ENCODE results near the gene RASSF3. TPM values are rescaled to one million over a fixed set of nuclear protein-coding genes. Genes with fewer than 3 reads are reported as not detected.

The RASSF3 gene
- total RNA-seq, 1 donor from 2014 or later = 14.9 TPM

DNA sequence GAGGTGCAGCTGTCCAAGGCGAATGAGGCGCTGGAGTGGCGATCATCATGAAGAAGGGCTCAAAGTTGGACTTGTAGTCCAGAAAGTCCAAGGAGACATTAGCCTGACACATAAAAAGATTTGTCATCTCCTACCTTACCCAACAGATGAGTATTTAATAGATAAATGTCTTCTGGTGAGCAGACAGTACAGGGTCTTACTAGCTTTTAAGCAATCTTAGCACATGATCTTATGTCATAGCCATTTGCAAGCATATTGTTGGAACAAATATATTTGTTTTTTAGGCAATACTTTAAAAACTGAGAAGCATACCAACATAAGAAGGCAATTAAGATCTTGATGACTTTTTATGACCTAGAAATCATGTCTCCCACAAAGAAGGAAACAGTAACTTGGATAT lies 132.9 kb downstream of the RASSF3 start:
- DNase-seq (ENCODE audit: low read depth) = no peak

DNA sequence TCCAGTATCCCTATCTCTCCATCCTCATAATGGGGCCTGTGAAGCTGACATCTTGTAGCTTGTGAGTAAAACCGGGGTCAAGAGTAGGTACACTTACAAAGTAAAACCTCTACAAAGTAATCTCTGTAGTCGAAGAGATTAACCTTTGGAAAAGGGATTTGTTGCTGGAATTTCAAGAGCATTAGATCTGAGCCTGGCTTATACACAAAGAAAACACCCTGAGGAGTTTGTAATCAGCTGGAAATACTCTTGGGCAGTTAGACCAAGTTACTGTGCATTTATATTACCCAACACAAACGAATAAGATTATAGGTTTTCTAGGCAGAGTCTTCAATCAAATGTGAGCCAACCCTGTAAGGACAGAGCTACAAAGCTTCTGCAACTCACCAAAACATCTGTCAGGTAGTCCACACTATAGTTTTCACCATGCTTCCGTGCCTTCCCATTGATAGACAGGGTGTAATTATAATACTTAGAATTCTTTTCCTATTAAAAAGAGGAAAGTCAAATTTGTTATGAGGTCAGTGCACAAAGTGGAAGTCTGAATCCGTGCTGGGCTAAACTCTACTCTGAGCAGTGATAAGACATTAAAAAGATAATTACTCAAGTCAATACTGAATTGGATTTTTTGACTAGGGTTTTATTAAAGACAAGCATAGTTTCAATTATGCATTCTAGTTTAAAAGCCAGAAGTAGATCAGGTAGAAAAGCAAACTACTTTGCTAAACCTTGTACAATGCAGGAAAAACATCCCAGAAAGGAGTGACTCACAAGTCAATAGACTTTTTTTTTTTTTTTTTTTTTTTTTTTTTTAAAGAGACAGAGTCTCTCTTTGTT lies 134.3 kb downstream of the RASSF3 start:
- TF ChIP-seq, protein P1, sequence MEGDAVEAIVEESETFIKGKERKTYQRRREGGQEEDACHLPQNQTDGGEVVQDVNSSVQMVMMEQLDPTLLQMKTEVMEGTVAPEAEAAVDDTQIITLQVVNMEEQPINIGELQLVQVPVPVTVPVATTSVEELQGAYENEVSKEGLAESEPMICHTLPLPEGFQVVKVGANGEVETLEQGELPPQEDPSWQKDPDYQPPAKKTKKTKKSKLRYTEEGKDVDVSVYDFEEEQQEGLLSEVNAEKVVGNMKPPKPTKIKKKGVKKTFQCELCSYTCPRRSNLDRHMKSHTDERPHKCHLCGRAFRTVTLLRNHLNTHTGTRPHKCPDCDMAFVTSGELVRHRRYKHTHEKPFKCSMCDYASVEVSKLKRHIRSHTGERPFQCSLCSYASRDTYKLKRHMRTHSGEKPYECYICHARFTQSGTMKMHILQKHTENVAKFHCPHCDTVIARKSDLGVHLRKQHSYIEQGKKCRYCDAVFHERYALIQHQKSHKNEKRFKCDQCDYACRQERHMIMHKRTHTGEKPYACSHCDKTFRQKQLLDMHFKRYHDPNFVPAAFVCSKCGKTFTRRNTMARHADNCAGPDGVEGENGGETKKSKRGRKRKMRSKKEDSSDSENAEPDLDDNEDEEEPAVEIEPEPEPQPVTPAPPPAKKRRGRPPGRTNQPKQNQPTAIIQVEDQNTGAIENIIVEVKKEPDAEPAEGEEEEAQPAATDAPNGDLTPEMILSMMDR (conservative IDR thresholded peaks at IDR 0.05; ENCODE audit: low read depth, low read length) = no peak
- H3K4me3 ChIP-seq (ENCODE audit: low read depth, low read length) = no peak overlapping the region
- no peak for DNase-seq (ENCODE audit: low read depth)

More for the DNA sequence above, 132.9 kb downstream of the RASSF3 start:
- TF ChIP-seq, protein P1 (conservative IDR thresholded peaks at IDR 0.05; ENCODE audit: low read depth, low read length) = no peak
- no peak overlapping the region for H3K4me3 ChIP-seq (ENCODE audit: low read depth, low read length)

DNA sequence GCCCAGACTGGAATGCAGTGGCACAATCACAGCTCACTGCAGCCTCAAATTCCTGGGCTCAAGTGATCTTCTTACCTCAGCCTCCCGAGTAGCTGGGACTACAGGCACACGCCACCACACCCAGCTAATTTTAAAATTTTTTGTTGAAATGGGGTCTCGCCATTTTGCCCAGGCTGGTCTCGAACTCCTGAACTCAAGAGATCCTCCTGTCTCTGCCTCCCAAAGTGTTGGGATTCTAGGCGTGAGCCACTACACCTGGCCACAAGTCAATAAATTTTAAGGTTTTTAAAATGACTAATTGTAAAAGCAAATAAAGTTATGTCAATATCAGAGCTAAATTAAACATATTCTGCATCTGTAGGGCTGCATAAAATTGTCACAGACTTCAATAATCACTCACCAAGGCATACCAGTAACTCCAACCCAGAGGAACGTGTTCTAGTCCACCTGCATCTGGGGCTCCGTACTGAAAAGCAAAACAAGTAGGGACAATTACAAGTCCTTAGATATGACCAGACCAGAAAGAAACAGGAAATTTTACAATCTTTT lies 135.0 kb downstream of the RASSF3 start:
- TF ChIP-seq, protein P1 (conservative IDR thresholded peaks at IDR 0.05; ENCODE audit: low read depth, low read length) = no peak
- no peak for DNase-seq (ENCODE audit: low read depth)
- no peak overlapping the region for H3K4me3 ChIP-seq (ENCODE audit: low read depth, low read length)

DNA sequence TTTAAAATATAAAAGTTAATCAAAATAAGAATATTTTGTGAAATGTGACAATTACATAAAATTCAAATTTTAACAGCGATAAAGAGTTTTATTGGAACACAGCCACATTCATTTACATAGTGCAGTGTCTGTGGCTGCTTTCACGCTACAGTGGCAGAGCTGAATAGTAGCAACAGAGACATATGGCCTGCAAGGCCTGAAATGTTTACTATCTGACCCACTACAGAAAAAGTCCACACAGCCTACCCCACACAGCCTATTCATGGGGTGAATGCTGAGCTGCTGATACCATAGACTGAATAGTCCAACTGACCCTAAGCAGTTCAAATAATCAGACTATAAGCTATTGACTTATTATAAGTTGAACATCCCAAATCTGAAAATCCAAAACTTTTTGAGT lies 135.7 kb downstream of the RASSF3 start:
- TF ChIP-seq, protein P1 (conservative IDR thresholded peaks at IDR 0.05; ENCODE audit: low read depth, low read length) = no peak
- no peak for DNase-seq (ENCODE audit: low read depth)
- no peak overlapping the region for H3K4me3 ChIP-seq (ENCODE audit: low read depth, low read length)

DNA sequence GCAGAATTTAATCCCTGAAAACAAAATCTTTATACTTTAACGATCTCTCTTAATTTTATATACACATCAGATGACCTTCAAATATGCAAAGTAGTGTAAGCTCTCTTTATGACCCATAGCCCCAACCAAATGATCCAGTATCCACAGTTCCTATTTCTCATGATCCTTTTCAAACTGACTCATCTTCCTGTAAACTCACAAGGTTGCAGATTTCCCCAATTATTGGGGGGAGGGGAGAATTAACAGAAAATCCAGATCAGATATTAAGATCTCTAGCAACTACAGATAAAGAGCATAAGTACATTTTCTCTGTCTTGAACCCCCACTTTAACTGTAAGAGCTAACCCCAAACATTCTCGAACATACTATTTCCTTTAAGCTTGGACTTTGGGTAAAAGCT lies 136.4 kb downstream of the RASSF3 start:
- TF ChIP-seq, protein P1 (conservative IDR thresholded peaks at IDR 0.05; ENCODE audit: low read depth, low read length) = no peak
- no peak overlapping the region for H3K4me3 ChIP-seq (ENCODE audit: low read depth, low read length)
- DNase-seq (ENCODE audit: low read depth) = no peak

Other genes with a start within 250 kb of the RASSF3 start
- gene C12orf56, start 219.7 kb upstream of the RASSF3 start, total RNA-seq = 0.29 and 0.65 TPM in 2 replicates
- 39.8 and 68.4 TPM in 2 replicates for gene XPOT, start 206.1 kb upstream of the RASSF3 start, total RNA-seq
- 15.0 and 16.7 TPM in 2 replicates for gene TBK1, start 158.4 kb upstream of the RASSF3 start, total RNA-seq
- gene GNS, start 148.9 kb downstream of the RASSF3 start, total RNA-seq = 47.7 and 63.9 TPM in 2 replicates
- gene TBC1D30, start 214.2 kb downstream of the RASSF3 start, total RNA-seq = 1.6 and 3.8 TPM in 2 replicates